H1 (cell line): Measurements from ENCODE around the gene SLC25A48. TPM values are rescaled to one million over a fixed set of nuclear protein-coding genes. Genes with fewer than 3 reads are reported as not detected.

ENCODE experiments used
- CTBP2 ChIP-seq: IDR thresholded peaks from 2 replicates; pipeline ENCODE4 v1.7.0; 2011; ENCODE audit warnings: borderline replicate concordance, mild to moderate bottlenecking, moderate library complexity, mixed read lengths, low read length; ENCODE audit not compliant: insufficient read depth, insufficient read length
- EGR1 ChIP-seq: IDR thresholded peaks from 2 replicates; pipeline ENCODE4 v1.6.1; 2011; ENCODE audit warnings: low read depth, low read length, borderline replicate concordance
- KDM5A ChIP-seq: fragments of 200-600 bp; IDR thresholded peaks from 2 replicates; pipeline ENCODE4 v1.7.1; 2012; ENCODE audit warnings: mild to moderate bottlenecking, low read length, inconsistent platforms, mixed read lengths
- RXRA ChIP-seq: IDR thresholded peaks from 2 replicates; pipeline ENCODE4 v1.6.1; 2011; ENCODE audit warnings: low read depth, mild to moderate bottlenecking, low read length, moderate library complexity; ENCODE audit not compliant: insufficient read depth
- SP4 ChIP-seq: IDR thresholded peaks from 2 replicates; pipeline ENCODE4 v1.6.1; 2012; ENCODE audit warnings: low read length, inconsistent platforms
- polyA plus RNA-seq, 7 experiments: library from polyadenylated mRNA; depleted of rRNA in 3 of 7; stranded (reverse) in 5 of 7; unstranded in 2 of 7; fragments of >200 nt in 5 of 7; fragments of 200-250 nt in 2 of 7; gene quantifications; 1 replicate in 5 of 7; 2 replicates in 1 of 7; 4 replicates in 1 of 7; pipeline versions ENCODE4 v1.2.1 to v1.2.3, GENCODE V29; 2011 to 2013; ENCODE audit warnings: missing spikeins in 2 of 7, mixed read lengths in 2 of 7
- total RNA-seq: library from RNA; stranded (reverse); fragmentation: NEBNext Ultra II Directional; extraction: Animal tissue kit (Norgen Biotek cat#: 25700); gene quantifications from 2 replicates; pipeline ENCODE4 v1.2.1, GENCODE V29; 2021

SLC25A48 gene
- total and polyA plus RNA-seq, 2 of the 8 experiments (the other 6 are each of a cell fraction or from before 2014, with no cell fraction given): 1.3 to 1.8 TPM

DNA sequence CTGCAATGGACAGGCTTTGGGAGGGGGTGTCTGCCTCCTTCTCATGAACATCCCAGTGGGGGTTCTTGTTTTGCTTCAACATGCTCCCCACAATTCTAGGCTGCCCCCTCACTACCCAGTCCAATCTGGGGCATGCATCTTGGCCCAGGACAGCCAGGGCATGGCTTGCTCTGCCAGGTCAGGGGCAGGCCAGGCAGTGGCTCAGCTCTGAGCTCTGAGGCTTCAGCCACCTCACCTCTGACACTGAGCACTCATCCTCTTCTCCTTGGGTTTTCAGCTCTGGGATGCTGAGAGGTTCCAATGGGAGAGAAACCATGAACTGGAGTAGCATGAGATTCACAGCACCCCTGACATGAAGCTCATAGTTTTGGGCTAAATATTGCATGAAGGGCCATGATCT, 11.8 kb downstream of the SLC25A48 start (continued):
- TF ChIP-seq EGR1 (no peak), RXRA (no peak), CTBP2 (no peak), KDM5A (no peak), SP4 (no peak)
